ENCODE data around the gene UGT1A8. TPM values are rescaled to one million over a fixed set of nuclear protein-coding genes. Genes with fewer than 3 reads are reported as not detected.

The UGT1A8 gene
- total and polyA plus RNA-seq, 9 of the 15 experiments (the other 6 are each of a cell fraction or from before 2014, with no cell fraction given), result 0.04 TPM; not detected in 8

DNA sequence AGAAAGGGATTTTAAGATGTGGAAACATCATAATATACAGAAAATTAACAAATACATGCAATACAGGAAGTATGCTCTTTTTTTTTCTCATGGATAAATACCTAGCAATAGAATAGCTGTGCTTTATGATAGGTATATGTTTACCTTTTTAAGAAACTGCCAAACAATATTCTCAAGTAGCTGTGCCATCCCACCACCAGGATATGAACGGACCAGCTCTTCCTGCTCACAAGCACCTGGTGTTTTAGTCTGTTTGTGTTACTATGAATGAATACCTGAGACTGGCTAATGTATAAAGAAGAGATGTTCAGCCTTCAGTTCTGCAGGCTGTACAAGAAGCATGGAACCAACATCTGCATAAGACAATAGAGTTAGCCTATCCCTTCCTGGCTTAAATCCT, 19.9 kb upstream of the UGT1A8 start:
- ChIA-PET CTCF (ENCODE audit: low intra/inter-chr PET ratio) (no interaction called here), POLR2A (interaction anchor here (1.0 kb wide), 1 partner anchor 20 kb away, joined by 3 read pairs; the partner anchor contains the start of gene UGT1A8)
- H3K9me1 ChIP-seq (ENCODE audit: control insufficient read depth, insufficient read depth, low read length), result no peaks in the 10 kb centered on the region
- H4K20me1 ChIP-seq (replicated peaks; ENCODE audit: control insufficient read depth, insufficient read depth, low read length), result no peaks in the 10 kb centered on the region
- no peaks in the 10 kb centered on the region for H3K27me3 ChIP-seq (ENCODE audit: control insufficient read depth in 2 of 2, insufficient read depth in 2 of 2, low read length in 2 of 2)
- no peak for FAIRE-seq
- ATAC-seq, result no peak
- no peak for DNase-seq (ENCODE audit: extremely low read depth in 1 of 4, low spot score in 3 of 4)
- H3K9me3 ChIP-seq (replicated peaks; ENCODE audit: control insufficient read depth, insufficient read depth, low read depth, low read length), result no peaks in the 10 kb centered on the region
- H3K4me1 ChIP-seq (replicated peaks in 1 of 2; ENCODE audit: control insufficient read depth in 2 of 2, insufficient read depth in 2 of 2, low read length in 2 of 2), result no peaks in the 10 kb centered on the region
- in situ Hi-C loops (cut with MboI), result no loop called here
- no peak overlapping the region for H3K4me2 ChIP-seq (ENCODE audit: insufficient read depth, low read length)
- H2AFZ ChIP-seq (ENCODE audit: low read depth, low read length), result no peak overlapping the region
- intact Hi-C loops (cut with micrococcal nuclease), result no loop called here
- H3K9ac ChIP-seq (ENCODE audit: insufficient read depth in 1 of 2, low read depth in 2 of 2, low read length in 2 of 2), result no peak overlapping the region
- no peaks in the 10 kb centered on the region for H3K36me3 ChIP-seq (ENCODE audit: control insufficient read depth, insufficient read depth, low read length)
- BruUV-seq (replicated peaks), result no TSS peak
- no peak overlapping the region for H3K4me3 ChIP-seq
- no peaks in the 10 kb centered on the region for H3K79me2 ChIP-seq (ENCODE audit: control insufficient read depth, insufficient read depth, low read length)
- 6% methylated on average over 1 of the region's 1 CpG for WGBS (ENCODE audit: insufficient coverage, low coverage, missing lambda C conversion rate)
- no peak overlapping the region for H3K27ac ChIP-seq (ENCODE audit: extremely low read depth, low read depth, low read length)
- no peak for TF ChIP-seq SFPQ (IDR thresholded peaks at IDR 0.05; ENCODE audit: low read depth, low read length)
- no peak for TF ChIP-seq ZNF57 (CRISPR knock-in tag; IDR thresholded peaks at IDR 0.05)
- no peak for TF ChIP-seq E2F1 (CRISPR knock-in tag; IDR thresholded peaks at IDR 0.05)
- TF ChIP-seq, protein P1, sequence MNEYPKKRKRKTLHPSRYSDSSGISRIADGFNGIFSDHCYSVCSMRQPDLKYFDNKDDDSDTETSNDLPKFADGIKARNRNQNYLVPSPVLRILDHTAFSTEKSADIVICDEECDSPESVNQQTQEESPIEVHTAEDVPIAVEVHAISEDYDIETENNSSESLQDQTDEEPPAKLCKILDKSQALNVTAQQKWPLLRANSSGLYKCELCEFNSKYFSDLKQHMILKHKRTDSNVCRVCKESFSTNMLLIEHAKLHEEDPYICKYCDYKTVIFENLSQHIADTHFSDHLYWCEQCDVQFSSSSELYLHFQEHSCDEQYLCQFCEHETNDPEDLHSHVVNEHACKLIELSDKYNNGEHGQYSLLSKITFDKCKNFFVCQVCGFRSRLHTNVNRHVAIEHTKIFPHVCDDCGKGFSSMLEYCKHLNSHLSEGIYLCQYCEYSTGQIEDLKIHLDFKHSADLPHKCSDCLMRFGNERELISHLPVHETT (CRISPR knock-in tag; conservative IDR thresholded peaks at IDR 0.05 in 1 of 2, IDR thresholded peaks at IDR 0.05 in 1 of 2), result no peak
- no peak for TF ChIP-seq SAFB2 (IDR thresholded peaks at IDR 0.05; ENCODE audit: borderline replicate concordance, low read depth, low read length, severe bottlenecking)
- TF ChIP-seq GTF2F1 (IDR thresholded peaks at IDR 0.05; ENCODE audit: low read depth, low read length), result no peak
- TF ChIP-seq PRDM10 (IDR thresholded peaks at IDR 0.05; ENCODE audit: partially characterized antibody), result no peak
- no peak for TF ChIP-seq IFI16 (CRISPR knock-in tag; IDR thresholded peaks at IDR 0.05)
- no peak for TF ChIP-seq ZNF431 (CRISPR knock-in tag; IDR thresholded peaks at IDR 0.05)
- no peak for TF ChIP-seq ZNF780A (CRISPR knock-in tag; IDR thresholded peaks at IDR 0.05)
- no peak for TF ChIP-seq ZNF316 (IDR thresholded peaks at IDR 0.05)
- TF ChIP-seq ZC3H11A (IDR thresholded peaks at IDR 0.05; ENCODE audit: low read depth, low read length), result no peak
